HUES48 (cell line): Measurements from ENCODE around the gene CYP11A1.

Source experiments
- H3K27ac ChIP-seq: one replicate; pipeline ENCODE4 v1.7.0; 2013; ENCODE audit warnings: low read depth, low read length, inconsistent platforms
- H3K27me3 ChIP-seq: 2 replicates; pipeline ENCODE4 v1.6.1; 2013; ENCODE audit warnings: mild to moderate bottlenecking, low read length; ENCODE audit not compliant: control insufficient read depth, insufficient read depth
- H3K36me3 ChIP-seq: 2 replicates; pipeline ENCODE4 v1.6.1; 2013; ENCODE audit warnings: low read length; ENCODE audit not compliant: control insufficient read depth, insufficient read depth
- H3K4me1 ChIP-seq: 2 replicates; pipeline ENCODE4 v1.6.1; 2013; ENCODE audit warnings: mild to moderate bottlenecking, low read length; ENCODE audit not compliant: control insufficient read depth, insufficient read depth
- H3K4me3 ChIP-seq: 2 replicates; pipeline ENCODE4 v1.5.1; 2013; ENCODE audit warnings: mild to moderate bottlenecking, low read depth, low read length
- H3K9ac ChIP-seq: 2 replicates; pipeline ENCODE4 v1.6.1; 2013; ENCODE audit warnings: mild to moderate bottlenecking, low read depth, low read length, moderate library complexity
- H3K9me3 ChIP-seq: 2 replicates; pipeline ENCODE4 v1.6.1; 2013; ENCODE audit warnings: low read length; ENCODE audit not compliant: control insufficient read depth, insufficient read depth

CYP11A1 gene

DNA sequence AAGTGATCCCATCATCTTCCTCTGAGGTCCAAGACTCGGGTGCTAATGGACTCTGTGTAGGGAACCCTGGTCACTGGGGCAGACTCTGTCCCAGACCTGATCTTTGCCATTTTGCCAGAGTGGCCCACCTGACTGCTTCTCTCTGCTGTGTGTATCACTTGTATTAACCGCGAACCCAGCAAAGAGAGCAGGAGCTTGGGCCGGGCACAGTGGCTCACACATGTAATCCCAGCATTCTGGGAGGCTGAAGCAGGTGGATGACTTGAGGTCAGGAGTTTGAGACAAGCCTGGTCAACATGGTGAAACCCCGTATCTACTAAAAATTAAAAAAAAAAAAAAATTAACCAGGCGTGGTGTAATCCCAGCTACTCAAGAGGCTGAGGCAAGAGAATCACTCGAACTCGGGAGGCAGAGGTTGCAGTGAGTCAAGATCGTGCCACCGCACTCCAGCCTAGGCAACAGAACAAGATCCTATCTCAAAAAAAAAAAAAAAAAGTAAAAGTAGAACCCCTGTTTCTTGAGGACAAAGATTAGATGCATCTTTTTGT is 32.9 kb upstream of the CYP11A1 start:
- Histone ChIP-seq H3K27ac (no peak overlapping the region), H3K4me1 (peaks cover 9% of the 10 kb centered on the region; the same call in 1 of the 2 replicates), H3K9me3 (no peaks in the 10 kb centered on the region), H3K27me3 (no peaks in the 10 kb centered on the region), H3K4me3 (no peak overlapping the region), H3K36me3 (no peaks in the 10 kb centered on the region), H3K9ac (no peak overlapping the region)

DNA sequence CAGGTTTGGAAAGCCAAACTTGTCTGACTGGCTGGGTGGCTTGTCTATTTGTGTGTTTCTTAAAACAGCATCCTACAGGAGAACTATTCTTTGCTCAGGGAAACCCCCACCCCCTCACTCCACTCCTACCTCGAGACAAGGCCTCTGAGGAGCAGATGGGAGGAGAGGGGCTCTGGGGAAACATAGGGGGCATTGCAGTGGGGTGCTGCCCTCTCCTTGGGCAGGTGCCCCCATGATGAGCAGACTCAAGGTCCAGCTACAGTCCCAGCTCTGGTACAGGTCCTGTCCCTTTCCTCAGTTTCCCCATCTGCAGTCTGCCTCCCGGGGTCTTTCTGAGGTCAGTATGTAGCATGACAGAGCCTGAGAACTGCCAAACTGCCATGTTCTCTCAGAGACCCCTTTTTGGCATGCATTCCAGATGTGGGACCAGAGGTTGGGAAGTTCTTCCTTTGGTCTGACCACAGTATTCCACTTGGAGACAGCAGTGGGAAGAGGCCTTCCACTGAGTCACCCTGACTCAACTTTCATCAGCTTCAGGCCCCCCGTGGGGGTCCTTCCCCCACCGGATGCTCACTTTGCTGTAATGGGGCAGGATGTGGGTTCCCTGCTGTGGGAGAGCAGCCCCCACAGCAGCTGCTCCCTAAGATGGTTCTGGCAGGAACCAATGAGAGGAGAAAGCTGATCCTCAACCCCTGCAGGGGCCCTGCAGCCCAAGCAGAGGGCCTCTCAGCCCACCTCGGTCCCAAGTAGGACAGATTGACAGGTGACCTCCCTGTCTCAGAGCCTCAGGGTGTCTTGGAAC is 32.3 kb upstream of the CYP11A1 start:
- Histone ChIP-seq H3K27me3 (no peaks in the 10 kb centered on the region), H3K9me3 (no peaks in the 10 kb centered on the region), H3K4me3 (no peak overlapping the region), H3K36me3 (no peaks in the 10 kb centered on the region), H3K4me1 (peaks cover 9% of the 10 kb centered on the region; the same call in 1 of the 2 replicates), H3K9ac (no peak overlapping the region), H3K27ac (no peak overlapping the region)

DNA sequence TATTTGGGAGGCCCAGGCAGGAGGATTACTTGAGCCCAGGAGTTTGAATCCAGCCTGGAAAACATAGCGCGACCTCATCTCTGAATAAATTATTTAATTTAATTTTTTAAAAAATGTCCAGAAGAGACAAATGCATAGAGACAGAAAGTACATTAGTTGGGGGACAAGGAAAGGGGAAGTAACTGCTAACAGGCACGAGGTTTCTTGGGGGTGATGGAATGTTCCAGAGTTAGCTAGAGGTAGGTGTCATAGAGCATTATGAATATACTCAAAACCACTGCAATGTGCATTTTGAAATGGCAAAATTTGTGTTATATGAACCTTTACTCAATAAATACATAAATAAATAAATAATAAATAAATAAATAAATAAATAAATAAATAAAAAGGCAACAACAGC is 31.7 kb upstream of the CYP11A1 start:
- H3K9ac ChIP-seq, result no peak overlapping the region
- H3K9me3 ChIP-seq, result no peaks in the 10 kb centered on the region
- H3K4me1 ChIP-seq, result peaks cover 9% of the 10 kb centered on the region; the same call in 1 of the 2 replicates
- H3K27me3 ChIP-seq, result no peaks in the 10 kb centered on the region
- H3K27ac ChIP-seq, result no peak overlapping the region
- H3K4me3 ChIP-seq, result no peak overlapping the region
- no peaks in the 10 kb centered on the region for H3K36me3 ChIP-seq

DNA sequence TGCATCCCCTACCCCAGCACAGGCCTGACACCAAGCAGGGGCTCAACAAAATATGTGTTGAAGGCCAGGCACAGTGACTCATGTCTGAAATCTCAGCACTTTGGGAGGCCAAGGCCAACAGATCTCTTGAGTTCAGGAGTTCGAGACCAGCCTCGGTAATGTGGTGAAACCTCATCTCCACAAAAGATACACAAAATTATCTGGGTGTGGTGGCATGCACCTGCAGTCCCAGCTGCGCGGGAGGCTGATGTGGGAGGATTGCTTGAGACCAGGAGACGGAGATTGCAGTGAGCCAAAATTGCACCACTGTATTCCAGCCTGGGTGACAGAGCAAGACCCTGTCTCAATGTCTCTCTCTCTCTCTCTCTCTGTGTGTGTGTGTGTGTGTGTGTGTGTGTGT is 30.7 kb upstream of the CYP11A1 start:
- no peak overlapping the region for H3K27ac ChIP-seq
- H3K4me3 ChIP-seq, result no peak overlapping the region
- H3K4me1 ChIP-seq, result peaks cover 9% of the 10 kb centered on the region; the same call in 1 of the 2 replicates
- no peak overlapping the region for H3K9ac ChIP-seq
- H3K9me3 ChIP-seq, result no peaks in the 10 kb centered on the region
- no peaks in the 10 kb centered on the region for H3K27me3 ChIP-seq
- no peaks in the 10 kb centered on the region for H3K36me3 ChIP-seq

DNA sequence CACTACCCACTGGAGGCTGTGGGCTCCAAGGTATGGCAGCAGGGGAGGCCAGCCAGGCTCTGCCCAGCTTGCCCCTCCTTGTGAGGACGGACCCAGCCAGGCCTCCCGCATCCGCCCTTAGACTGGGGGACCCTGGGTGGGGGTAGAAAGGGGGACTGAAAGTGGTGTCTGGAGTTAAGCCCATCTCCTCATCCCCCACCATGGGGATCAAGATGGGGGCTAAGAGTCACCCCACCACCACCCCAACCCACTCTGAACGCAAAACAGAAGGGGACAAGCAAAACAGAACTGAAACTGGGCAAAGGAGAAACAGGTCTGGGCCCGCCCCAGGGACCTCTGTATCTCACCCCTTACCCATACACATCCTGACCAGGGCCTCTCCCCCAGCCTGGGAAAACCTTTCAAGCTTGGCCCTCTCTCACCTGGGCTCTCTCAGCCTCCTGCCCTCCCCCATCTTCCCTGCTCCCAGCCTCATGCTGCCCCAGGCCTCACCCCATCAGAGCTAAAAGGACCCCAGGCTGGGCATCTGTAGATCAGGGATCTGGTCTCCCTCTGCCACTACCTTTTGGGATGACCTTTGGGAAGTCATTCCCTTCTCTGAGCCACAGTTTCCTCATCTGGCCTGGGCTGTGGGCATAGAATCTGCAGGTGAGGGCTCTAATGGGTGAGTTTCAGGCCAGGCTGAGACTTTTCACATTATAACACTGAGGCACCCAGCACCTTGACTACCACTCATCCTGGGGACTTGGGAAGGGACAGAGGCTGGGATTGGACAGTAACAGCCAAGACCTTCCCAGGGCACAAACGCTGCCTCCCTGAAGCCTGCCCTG is 30.0 kb upstream of the CYP11A1 start:
- Histone ChIP-seq H3K27ac (no peak overlapping the region), H3K9me3 (no peaks in the 10 kb centered on the region), H3K27me3 (no peaks in the 10 kb centered on the region), H3K4me3 (no peak overlapping the region), H3K9ac (no peak overlapping the region), H3K36me3 (no peaks in the 10 kb centered on the region), H3K4me1 (peaks cover 9% of the 10 kb centered on the region; the same call in 1 of the 2 replicates)

DNA sequence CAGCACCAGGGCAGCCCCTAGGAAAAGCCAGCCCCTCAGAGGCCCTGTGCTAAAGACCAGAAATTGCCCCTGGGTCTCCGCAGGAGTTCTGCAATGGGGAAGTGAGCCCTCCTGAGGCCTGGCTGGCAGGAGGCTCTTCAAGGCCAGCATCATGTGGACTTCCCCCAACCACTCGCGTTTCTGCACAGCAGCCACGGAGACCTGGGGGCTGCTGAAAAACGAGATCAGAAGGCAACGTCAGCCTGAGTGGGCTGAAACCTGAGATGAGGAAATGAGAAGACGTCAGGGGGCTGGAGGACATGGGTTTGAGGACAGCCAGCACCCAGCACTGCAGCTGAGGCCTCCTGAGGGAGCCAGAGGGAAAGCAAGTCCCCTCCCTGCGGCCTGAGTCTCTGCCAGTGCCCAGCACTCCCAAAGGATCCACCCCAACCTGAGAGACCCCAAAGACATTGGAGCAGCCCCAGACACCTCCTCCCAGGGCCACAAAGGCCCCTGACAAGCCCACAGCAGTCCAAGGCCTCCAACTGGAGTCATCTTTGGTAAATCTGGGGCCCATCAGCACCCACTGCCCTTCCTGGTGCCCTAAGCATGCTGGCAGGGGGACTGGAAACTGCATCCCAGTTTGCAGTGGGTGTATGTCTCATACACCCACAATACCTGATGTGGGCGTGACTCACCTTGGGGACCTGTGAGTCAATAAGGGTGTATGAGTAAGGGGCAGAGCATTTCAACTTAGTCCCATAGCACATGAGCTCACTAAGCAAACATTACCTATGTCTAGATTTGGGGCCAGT is 29.2 kb upstream of the CYP11A1 start:
- H3K27me3 ChIP-seq, result no peaks in the 10 kb centered on the region
- no peaks in the 10 kb centered on the region for H3K9me3 ChIP-seq
- no peak overlapping the region for H3K27ac ChIP-seq
- H3K9ac ChIP-seq, result no peak overlapping the region
- H3K4me1 ChIP-seq, result peaks cover 9% of the 10 kb centered on the region; the same call in 1 of the 2 replicates
- no peak overlapping the region for H3K4me3 ChIP-seq
- no peaks in the 10 kb centered on the region for H3K36me3 ChIP-seq

DNA sequence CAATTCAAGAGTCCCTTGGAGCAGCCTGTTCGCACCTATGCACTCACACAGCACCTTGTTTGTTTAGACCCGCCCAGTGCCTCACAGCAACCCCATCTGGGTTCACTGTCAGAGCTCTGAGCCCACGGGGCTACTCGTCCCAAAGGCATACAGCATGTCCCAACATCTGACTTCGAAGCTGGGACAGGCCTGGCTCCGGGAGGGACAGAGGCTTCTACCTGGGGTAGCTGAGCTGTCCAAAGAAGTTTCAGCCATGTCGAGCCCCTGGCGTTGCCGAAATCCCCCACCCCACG is 28.6 kb upstream of the CYP11A1 start:
- H3K4me3 ChIP-seq, result no peak overlapping the region
- peaks cover 7% of the 10 kb centered on the region; the same call in 1 of the 2 replicates for H3K4me1 ChIP-seq

DNA sequence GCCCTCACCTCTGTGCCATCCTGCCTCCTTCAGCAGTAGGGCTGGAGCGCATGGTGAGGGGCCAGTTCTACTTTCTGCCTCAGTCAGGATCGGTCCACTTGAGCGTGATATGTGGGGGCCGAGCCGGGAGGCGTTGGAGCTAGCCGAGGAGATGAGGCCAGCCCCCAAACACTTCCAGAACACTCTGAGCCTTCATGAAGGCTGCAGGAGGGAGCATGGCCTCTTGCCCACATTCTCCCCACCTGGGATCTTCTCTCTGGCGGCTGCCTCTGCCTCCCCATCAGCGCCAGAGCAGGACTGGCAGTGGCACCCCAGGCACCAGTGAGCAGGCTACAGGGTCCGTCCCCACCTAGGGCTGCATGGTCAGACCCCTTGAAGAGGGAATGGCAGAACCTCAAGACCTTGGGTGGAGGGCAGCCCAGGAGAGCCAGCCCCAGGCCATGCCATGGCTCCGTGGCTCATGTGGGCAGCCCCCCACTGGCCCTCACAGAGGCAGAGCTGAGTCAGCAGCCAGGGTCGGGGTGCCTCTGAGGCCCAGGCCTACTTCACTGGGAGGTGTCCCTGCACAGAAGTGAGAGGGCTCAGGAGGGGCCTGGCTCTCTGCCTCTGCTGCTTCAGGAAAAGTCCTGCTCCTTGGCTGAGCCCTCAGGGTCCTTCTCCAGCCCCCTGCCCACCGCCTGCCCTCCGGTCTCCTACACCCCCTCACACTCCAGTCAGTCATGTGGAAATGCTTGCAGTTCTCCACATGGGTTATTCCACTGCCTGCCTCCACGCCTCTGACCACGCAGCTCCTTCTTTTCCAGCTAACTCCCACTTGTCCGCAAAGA is 28.1 kb upstream of the CYP11A1 start:
- Histone ChIP-seq H3K4me1 (peaks cover 6% of the 10 kb centered on the region; the same call in 1 of the 2 replicates), H3K4me3 (no peak overlapping the region), H3K27ac (no peak overlapping the region), H3K27me3 (no peaks in the 10 kb centered on the region), H3K36me3 (no peaks in the 10 kb centered on the region), H3K9me3 (no peaks in the 10 kb centered on the region), H3K9ac (no peak overlapping the region)

More for the DNA sequence above, 28.6 kb upstream of the CYP11A1 start:
- H3K27ac ChIP-seq, result no peak overlapping the region
- H3K27me3 ChIP-seq, result no peaks in the 10 kb centered on the region
- H3K9ac ChIP-seq, result no peak overlapping the region
- H3K36me3 ChIP-seq, result no peaks in the 10 kb centered on the region
- no peaks in the 10 kb centered on the region for H3K9me3 ChIP-seq

DNA sequence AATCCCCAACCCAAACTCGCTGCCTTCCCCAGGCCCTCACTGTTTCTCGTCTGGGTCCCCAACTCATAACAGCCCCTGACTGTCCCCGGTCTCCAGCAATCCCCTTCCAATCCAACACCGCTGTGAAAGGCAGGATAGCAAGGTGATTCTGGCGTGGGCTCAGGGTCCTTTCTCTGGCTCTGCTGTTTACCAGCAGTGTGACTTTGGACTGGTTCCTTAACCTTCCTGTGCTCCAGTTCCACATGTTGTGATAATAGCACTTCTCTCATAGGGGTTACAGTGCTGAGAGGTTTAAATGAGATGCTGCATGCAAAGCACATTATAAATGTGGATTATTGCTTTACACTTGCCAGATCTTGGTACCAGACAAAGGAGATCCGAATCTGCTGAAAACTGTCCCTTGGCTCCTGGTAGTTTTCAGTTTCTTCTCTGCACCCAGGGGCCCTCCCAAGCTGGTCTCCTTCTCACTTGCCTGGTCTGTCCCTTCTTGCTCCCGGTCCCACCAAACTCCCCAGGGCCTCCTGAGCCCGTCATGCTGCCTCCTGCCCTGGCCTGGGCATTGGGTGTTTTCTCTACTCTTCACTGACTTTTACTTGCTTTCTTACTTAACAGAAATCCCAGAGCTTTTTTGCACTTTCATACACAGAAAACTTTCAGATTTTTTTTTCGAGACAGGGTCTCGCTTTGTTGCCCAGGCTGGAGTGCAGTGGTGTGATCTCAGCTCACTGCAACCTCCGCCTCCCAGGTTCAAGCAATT is 26.8 kb upstream of the CYP11A1 start:
- no peak overlapping the region for H3K27ac ChIP-seq
- no peak overlapping the region for H3K4me3 ChIP-seq
- no peaks in the 10 kb centered on the region for H3K9me3 ChIP-seq
- H3K27me3 ChIP-seq, result no peaks in the 10 kb centered on the region
- no peaks in the 10 kb centered on the region for H3K4me1 ChIP-seq
- no peak overlapping the region for H3K9ac ChIP-seq
- no peaks in the 10 kb centered on the region for H3K36me3 ChIP-seq
